Nephron (organoid): ENCODE results near the gene ZNF24.

ENCODE experiments used
- H3K27ac Mint-ChIP-seq, 3 experiments: 2 replicates each; pipeline ENCODE4 v1.8.0; 2020; ENCODE audit warnings: mixed read lengths in 3 of 3, mild to moderate bottlenecking in 2 of 3, moderate library complexity in 1 of 3
- H3K27me3 Mint-ChIP-seq: 2 replicates; pipeline ENCODE4 v1.8.0; 2021; ENCODE audit warnings: low read depth, mild to moderate bottlenecking, moderate library complexity, mixed read lengths
- H3K36me3 Mint-ChIP-seq: 2 replicates; pipeline ENCODE4 v1.8.0; 2020; ENCODE audit warnings: low read depth, mixed read lengths
- H3K4me1 Mint-ChIP-seq: 2 replicates; pipeline ENCODE4 v1.8.0; 2020; ENCODE audit warnings: mixed read lengths
- H3K4me3 Mint-ChIP-seq, 3 experiments: 2 replicates each; pipeline ENCODE4 v1.8.0; 2020; ENCODE audit warnings: mild to moderate bottlenecking in 3 of 3, mixed read lengths in 3 of 3, moderate library complexity in 2 of 3
- H3K9me3 Mint-ChIP-seq: 2 replicates; pipeline ENCODE4 v1.8.0; 2020; ENCODE audit warnings: mixed read lengths
- TF ChIP-seq, protein P1 (sequence below), 3 experiments: fragments of 200-600 bp; sonication (generic); IDR thresholded peaks; one replicate each; pipeline ENCODE4 v1.5.0; 2021; ENCODE audit warnings: antibody characterized with exemption in 3 of 3; ENCODE audit not compliant: unreplicated experiment in 3 of 3

ZNF24 gene

DNA sequence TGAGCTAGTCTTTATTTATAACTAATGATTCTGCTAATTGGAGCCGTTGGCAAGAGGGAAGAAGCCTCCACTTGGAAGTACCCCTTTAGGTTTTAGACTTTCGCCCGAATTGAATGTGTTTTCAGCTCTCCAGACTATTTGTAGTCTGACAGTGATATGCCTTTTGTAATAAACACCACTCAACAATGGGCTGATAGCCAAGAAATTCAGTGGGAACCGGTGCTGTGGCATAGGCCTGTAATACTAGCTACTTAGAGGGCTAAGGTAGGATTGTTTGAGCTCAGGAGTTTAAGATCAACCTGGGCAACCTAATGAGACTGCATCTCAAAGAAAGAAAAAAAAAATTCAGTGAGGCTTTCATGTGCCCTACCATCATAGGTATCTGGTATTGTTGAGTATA is 40.6 kb downstream of the ZNF24 start:
- TF ChIP-seq, protein P1, sequence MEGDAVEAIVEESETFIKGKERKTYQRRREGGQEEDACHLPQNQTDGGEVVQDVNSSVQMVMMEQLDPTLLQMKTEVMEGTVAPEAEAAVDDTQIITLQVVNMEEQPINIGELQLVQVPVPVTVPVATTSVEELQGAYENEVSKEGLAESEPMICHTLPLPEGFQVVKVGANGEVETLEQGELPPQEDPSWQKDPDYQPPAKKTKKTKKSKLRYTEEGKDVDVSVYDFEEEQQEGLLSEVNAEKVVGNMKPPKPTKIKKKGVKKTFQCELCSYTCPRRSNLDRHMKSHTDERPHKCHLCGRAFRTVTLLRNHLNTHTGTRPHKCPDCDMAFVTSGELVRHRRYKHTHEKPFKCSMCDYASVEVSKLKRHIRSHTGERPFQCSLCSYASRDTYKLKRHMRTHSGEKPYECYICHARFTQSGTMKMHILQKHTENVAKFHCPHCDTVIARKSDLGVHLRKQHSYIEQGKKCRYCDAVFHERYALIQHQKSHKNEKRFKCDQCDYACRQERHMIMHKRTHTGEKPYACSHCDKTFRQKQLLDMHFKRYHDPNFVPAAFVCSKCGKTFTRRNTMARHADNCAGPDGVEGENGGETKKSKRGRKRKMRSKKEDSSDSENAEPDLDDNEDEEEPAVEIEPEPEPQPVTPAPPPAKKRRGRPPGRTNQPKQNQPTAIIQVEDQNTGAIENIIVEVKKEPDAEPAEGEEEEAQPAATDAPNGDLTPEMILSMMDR (IDR thresholded peaks at IDR 0.05; ENCODE audit: unreplicated experiment in 3 of 3): no peak
- no peaks in the 10 kb centered on the region for H3K27me3 Mint-ChIP-seq
- H3K27ac Mint-ChIP-seq: no peak overlapping the region
- no peaks in the 10 kb centered on the region for H3K4me1 Mint-ChIP-seq
- peaks cover 79% of the 10 kb centered on the region for H3K9me3 Mint-ChIP-seq
- no peak overlapping the region for H3K4me3 Mint-ChIP-seq
- H3K36me3 Mint-ChIP-seq: peaks cover 99% of the 10 kb centered on the region

DNA sequence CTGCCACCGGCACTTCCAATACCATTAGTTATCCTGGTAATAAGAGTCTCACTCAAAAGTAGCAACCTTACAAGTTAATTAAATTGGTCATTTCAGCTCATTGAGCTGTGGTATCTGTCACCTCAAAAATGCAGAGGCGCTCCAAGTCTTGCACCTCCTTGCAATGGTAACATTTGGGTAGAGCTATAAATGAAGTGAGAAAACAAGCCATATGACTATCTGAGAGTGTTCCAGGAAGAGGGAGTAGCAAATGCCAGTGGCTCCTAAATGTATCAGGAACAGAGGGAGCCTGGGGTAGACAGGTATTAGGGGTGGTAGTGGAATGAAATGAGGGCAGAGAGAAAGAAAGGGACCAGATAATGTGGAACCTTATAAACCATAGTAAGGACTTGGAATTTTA is 48.2 kb downstream of the ZNF24 start:
- Mint-ChIP-seq H3K27ac (no peak overlapping the region), H3K27me3 (no peaks in the 10 kb centered on the region), H3K9me3 (peaks cover 38% of the 10 kb centered on the region), H3K4me3 (no peak overlapping the region), H3K36me3 (peaks cover 90% of the 10 kb centered on the region), H3K4me1 (peaks cover 9% of the 10 kb centered on the region)
- TF ChIP-seq, protein P1 (IDR thresholded peaks at IDR 0.05; ENCODE audit: unreplicated experiment in 3 of 3): no peak

DNA sequence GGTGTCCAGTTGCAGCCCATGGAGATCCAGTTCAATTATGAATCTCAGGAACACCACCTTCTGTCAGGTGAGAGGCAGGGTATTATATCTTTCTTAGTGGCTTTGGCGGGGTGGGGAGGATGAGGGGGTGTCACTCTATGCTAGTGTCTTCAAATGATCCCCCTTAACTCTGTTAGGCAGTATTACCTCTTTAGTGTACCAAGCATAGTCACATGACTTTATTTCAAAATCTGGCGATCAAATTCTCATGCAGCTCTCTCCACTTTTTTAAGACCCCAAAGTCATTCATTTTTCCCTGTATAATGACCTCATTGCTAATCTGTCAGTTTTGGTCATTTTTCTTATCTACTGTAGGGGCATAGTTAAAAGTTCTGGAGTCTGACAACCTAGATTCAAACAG is 53.1 kb downstream of the ZNF24 start:
- Mint-ChIP-seq H3K4me1 (peaks cover 23% of the 10 kb centered on the region), H3K27me3 (no peaks in the 10 kb centered on the region), H3K27ac (peak overlapping the region; percentile 97 to 98 (median 98)), H3K36me3 (peaks cover 67% of the 10 kb centered on the region), H3K9me3 (peaks cover 22% of the 10 kb centered on the region), H3K4me3 (peak overlapping the region; percentile 97 to 99 (median 98))
- TF ChIP-seq, protein P1 (IDR thresholded peaks at IDR 0.05; ENCODE audit: unreplicated experiment in 3 of 3): no peak

DNA sequence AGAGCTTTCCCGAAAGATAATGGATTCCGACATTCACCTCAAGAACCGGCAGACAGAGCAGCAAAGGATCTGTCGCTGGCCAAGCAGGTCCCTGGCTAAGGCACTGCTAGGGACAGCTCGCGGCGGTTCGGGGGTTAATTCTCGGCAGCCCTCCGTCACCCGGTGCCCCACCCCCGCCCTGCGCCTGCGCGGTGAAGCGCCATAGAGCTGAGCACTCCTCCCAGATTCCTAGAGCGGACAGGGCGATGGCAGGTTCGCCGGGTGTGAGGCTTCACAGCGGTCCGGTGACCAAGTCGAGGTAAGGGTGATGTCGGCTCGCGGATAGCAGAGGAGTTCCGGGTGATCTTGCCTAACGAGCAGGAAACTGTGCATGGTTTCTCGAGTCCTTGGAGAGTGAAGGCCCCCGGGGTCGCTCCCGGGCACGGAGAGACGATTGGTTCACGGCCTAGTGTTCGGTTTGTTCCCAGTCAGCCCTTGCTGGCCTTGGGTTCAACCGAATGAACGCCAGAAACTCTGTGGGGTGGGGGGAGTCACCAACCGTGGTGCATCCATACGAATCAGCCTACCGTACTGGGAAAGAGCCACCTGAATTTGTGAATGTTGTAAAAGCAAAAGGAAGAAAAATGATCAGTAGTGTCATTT is 54.0 kb downstream of the ZNF24 start, which contains the start of gene ZSCAN30:
Gene ZSCAN30 (minus strand): TSS at position 136 of the 642 bp plus-strand sequence. CDS start 25,877 bp downstream, outside the sequence.
- Mint-ChIP-seq H3K4me1 (peaks cover 23% of the 10 kb centered on the region), H3K9me3 (peaks cover 23% of the 10 kb centered on the region)

DNA sequence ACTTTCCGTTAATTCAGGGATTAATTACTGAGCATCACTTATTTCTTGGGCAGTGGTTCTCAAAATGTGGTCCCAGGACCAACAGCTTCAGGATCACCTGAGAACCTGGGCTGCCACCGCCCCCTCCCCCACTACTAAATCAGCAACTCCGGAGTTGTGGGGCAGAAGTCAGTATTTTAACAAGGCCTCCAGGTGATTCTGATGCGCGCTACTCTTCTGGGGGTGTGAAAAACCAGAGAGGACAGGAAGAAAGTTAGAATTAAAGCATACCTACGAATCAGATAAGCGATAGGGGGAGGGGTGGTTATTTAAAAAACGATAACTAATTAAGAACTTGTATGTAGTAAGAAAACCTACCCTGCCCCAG is 54.5 kb downstream of the ZNF24 start:
- Mint-ChIP-seq H3K4me1 (peaks cover 23% of the 10 kb centered on the region), H3K27ac (peak overlapping the region; percentile 97 to 98 (median 98)), H3K27me3 (no peaks in the 10 kb centered on the region), H3K9me3 (peaks cover 23% of the 10 kb centered on the region), H3K36me3 (peaks cover 66% of the 10 kb centered on the region), H3K4me3 (peak overlapping the region; percentile 97 to 99 (median 98))
- TF ChIP-seq, protein P1 (IDR thresholded peaks at IDR 0.05; ENCODE audit: unreplicated experiment in 3 of 3): no peak

More for the DNA sequence above, 54.0 kb downstream of the ZNF24 start, which contains the start of gene ZSCAN30:
- H3K36me3 Mint-ChIP-seq: peaks cover 67% of the 10 kb centered on the region
- H3K27ac Mint-ChIP-seq: peak within 1 kb of the TSS; percentile 97 to 98 (median 98)
- no peaks in the 10 kb centered on the region for H3K27me3 Mint-ChIP-seq
- TF ChIP-seq, protein P1 (IDR thresholded peaks at IDR 0.05; ENCODE audit: unreplicated experiment in 3 of 3): no peak
- H3K4me3 Mint-ChIP-seq: peak within 1 kb of the TSS; percentile 97 to 99 (median 98)

DNA sequence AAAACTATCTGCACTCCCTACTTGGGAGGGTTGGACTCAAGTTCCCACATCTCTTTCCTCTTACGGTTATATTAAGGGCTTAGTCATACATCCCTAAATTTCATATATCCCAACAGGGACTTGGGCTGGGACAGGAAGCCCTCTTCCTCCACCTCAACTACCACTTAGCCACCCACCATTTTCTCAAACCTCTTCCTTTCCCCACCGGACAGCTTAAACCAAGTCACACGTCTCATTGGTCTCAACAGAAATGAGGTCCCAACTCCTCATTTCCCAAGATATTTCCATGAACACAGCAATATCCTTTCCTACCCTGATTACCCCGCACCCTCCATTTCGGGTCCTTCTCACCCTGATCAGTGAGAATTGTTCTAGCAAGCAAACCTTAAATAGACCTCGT is 54.9 kb downstream of the ZNF24 start:
- Mint-ChIP-seq H3K27ac (peak overlapping the region; percentile 97 to 98 (median 98)), H3K9me3 (peaks cover 23% of the 10 kb centered on the region), H3K4me1 (peaks cover 23% of the 10 kb centered on the region), H3K4me3 (peak overlapping the region; percentile 97 to 99 (median 98)), H3K27me3 (no peaks in the 10 kb centered on the region), H3K36me3 (peaks cover 63% of the 10 kb centered on the region)
- TF ChIP-seq, protein P1 (IDR thresholded peaks at IDR 0.05; ENCODE audit: unreplicated experiment in 3 of 3): no peak
